Heart right ventricle (tissue), 16 donors: ENCODE results near the gene SOAT1. TPM values are rescaled to one million over a fixed set of nuclear protein-coding genes. Genes with fewer than 3 reads are reported as not detected.
A peak's percentile ranks its signal among the peaks of the same experiment; 100 is the strongest.

ENCODE experiments used
- ATAC-seq, 8 donors: fragments of 200-7000 bp; cut with Tn5 transposase; one replicate each; pipeline ENCODE4 v1.9.1; 2020; ENCODE audit warnings: mild to moderate bottlenecking in 8 of 8, moderate library complexity in 8 of 8, moderate number of reproducible peaks in 1 of 8
- DNase-seq, 2 donors: peaks; one replicate each; pipeline ENCODE4 v3.0.0-alpha.2; 2020
- H3K27ac ChIP-seq, 10 donors: fragments of 200-600 bp; sonication (generic) in 2 of 10; one replicate each; pipeline versions ENCODE4 v1.5.0 to v1.8.0; 2020 to 2022; ENCODE audit warnings: mild to moderate bottlenecking in 3 of 10
- H3K27me3 ChIP-seq, 7 donors: fragments of 200-600 bp; one replicate each; pipeline ENCODE4 v1.8.0; 2021 to 2022; ENCODE audit warnings: mild to moderate bottlenecking in 2 of 7
- H3K36me3 ChIP-seq, 9 donors: fragments of 200-600 bp; sonication (generic) in 1 of 9; one replicate each; pipeline versions ENCODE4 v1.5.0 to v1.8.0; 2020 to 2022; ENCODE audit warnings: mild to moderate bottlenecking in 2 of 9
- H3K4me1 ChIP-seq, 9 donors: fragments of 200-600 bp; sonication (generic) in 1 of 9; one replicate each; pipeline versions ENCODE4 v1.5.0 to v1.8.0; 2020 to 2022; ENCODE audit warnings: mild to moderate bottlenecking in 4 of 9
- H3K4me3 ChIP-seq, 10 donors: fragments of 200-600 bp; sonication (generic) in 2 of 10; one replicate each; pipeline versions ENCODE4 v1.5.0 to v1.8.0; 2020 to 2022; ENCODE audit warnings: mild to moderate bottlenecking in 7 of 10, moderate library complexity in 2 of 10
- H3K9me3 ChIP-seq, 11 donors: fragments of 200-600 bp in 10 of 11; sonication (generic) in 2 of 11; one replicate each; pipeline versions ENCODE4 v1.5.0 to v1.8.0; 2013 to 2022; ENCODE audit warnings: mild to moderate bottlenecking in 2 of 11, control low read depth in 1 of 11, moderate library complexity in 1 of 11
- WGBS, 2 donors: extraction: QIAGEN DNeasy Blood & Tissue Kit; methylation state at CpG; one replicate each; pipeline ENCODE4 v1.1.7; 2013; ENCODE audit warnings: inconsistent platforms in 1 of 2; 5-methylcytosine and 5-hydroxymethylcytosine counted together
- intact Hi-C, 10 donors: fragments of 100-400 bp; cut with DNase I; formaldehyde crosslinking; loops; one replicate each; pipeline versions ENCODE4 v1.11.1 to v1.14.2; 2022
- polyA plus RNA-seq, 2 donors: library from polyadenylated mRNA; stranded (reverse); fragments of 200-250 nt; gene quantifications; one replicate each; pipeline ENCODE4 v1.2.3, GENCODE V29; 2013
- total RNA-seq, 10 donors: library from RNA; stranded (reverse); fragmentation: NEBNext Ultra II Directional in 3 of 10; extraction: Animal tissue kit (Norgen Biotek cat#: 25700) in 3 of 10; gene quantifications; one replicate each; pipeline versions ENCODE4 v1.2.1 to v1.2.4, GENCODE V29; 2021 to 2023
- TF ChIP-seq, protein P1 (sequence below), 9 donors: fragments of 200-600 bp; sonication (generic) in 2 of 9; IDR thresholded peaks; one replicate each; pipeline versions ENCODE4 v1.5.0 to v1.8.0; 2021 to 2022; ENCODE audit warnings: antibody characterized with exemption in 9 of 9, mild to moderate bottlenecking in 5 of 9, moderate library complexity in 1 of 9
- donor health status: Arrhythmogenic right ventricular cardiomyopathy.
- donor health status: ischemic (EF 13 %, LVEDD 7.1; RV severe dilation, severe dysfunction).
- donor health status: healthy with polysubstance abuse.
- donor health status: DM: no; HTN: yes; CAD: no.
- donor health status: DM: no; HTN: no; CAD: no.
- donor health status: ischemic (EF 25% LVEDD 6.9; RV normal size, moderate dysfunction).
- donor health status: ischemic (EF 25% LVEDD 5.7; RV mildly dilated, moderate dysfunction).
- donor health status: healthy.
- donor health status: DM: yes; HTN: yes; CAD: no.
- donor health status: Ischemic cardiomyopathy.
- donor health status: ischemic (EF 35%, LVEDD 5.7; RV mildly dilated, moderate dysfunction).
- donor health status: nonischemic (EF 11% LVEDD 7.7; RV severe dilation, severe dysfunction).
- donor health status: DM: yes; HTN: yes; CAD: no.
- donor health status: PGD.
- donor health status: ischemic (EF 29% LVEDD 5.4; RV normal size, mild dysfunction).
- donor health status: nonischemic (EF 23%, LVEDD 6.1; RV moderate dilation, normal function).

SOAT1 gene
- total and polyA plus RNA-seq, 12 donors: 2.6 to 19.4 (median 7.1) TPM

DNA sequence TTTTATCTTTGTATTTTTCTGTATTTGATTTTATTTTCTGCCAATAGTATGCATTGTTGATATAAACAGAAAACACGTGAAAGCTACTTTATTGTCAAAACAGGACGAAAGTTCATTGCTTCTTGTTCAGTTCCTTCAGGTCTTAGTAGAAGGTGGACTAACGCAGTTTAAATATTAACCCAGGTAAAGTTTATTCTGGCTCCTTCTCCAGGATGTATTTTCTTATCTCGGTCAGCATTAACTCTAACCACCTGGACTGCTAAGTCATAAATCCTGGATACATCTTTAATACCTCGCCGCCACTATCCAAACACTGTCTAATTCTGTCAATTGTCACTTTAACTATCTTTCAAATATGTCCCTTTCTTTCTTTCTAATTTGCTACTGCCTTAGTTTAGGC is 5.7 kb upstream of the SOAT1 start:
- 94 to 97% methylated on average over 6 of the region's 6 CpGs for WGBS, 2 donors
- Histone ChIP-seq H3K4me3 (no peak overlapping the region), H3K4me1 (peaks cover 0 to 5% (median 0%) of the 10 kb centered on the region in 9 donors), H3K27me3 (no peaks in the 10 kb centered on the region), H3K36me3 (no peaks in the 10 kb centered on the region), H3K9me3 (no peaks in the 10 kb centered on the region), H3K27ac (no peak overlapping the region)
- intact Hi-C loops: no loop called here
- TF ChIP-seq, protein P1, sequence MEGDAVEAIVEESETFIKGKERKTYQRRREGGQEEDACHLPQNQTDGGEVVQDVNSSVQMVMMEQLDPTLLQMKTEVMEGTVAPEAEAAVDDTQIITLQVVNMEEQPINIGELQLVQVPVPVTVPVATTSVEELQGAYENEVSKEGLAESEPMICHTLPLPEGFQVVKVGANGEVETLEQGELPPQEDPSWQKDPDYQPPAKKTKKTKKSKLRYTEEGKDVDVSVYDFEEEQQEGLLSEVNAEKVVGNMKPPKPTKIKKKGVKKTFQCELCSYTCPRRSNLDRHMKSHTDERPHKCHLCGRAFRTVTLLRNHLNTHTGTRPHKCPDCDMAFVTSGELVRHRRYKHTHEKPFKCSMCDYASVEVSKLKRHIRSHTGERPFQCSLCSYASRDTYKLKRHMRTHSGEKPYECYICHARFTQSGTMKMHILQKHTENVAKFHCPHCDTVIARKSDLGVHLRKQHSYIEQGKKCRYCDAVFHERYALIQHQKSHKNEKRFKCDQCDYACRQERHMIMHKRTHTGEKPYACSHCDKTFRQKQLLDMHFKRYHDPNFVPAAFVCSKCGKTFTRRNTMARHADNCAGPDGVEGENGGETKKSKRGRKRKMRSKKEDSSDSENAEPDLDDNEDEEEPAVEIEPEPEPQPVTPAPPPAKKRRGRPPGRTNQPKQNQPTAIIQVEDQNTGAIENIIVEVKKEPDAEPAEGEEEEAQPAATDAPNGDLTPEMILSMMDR (IDR thresholded peaks at IDR 0.05): no peak
- no peak for DNase-seq
- no peak for ATAC-seq

- Histone ChIP-seq H3K4me1 (peaks cover 0 to 9% (median 0%) of the 10 kb centered on the region in 9 donors), H3K36me3 (no peaks in the 10 kb centered on the region), H3K4me3 (no peak overlapping the region), H3K27ac (no peak overlapping the region), H3K9me3 (no peaks in the 10 kb centered on the region), H3K27me3 (no peaks in the 10 kb centered on the region)
- TF ChIP-seq, protein P1 (IDR thresholded peaks at IDR 0.05): no peak
- WGBS, 2 donors: 67 to 70% methylated on average over 2 of the region's 2 CpGs
- ATAC-seq (no peak), DNase-seq (no peak)
- intact Hi-C loops: no loop called here
Measured at GRCh38 chr1:179288977-179289376, 4.6 kb upstream of the SOAT1 start.

DNA sequence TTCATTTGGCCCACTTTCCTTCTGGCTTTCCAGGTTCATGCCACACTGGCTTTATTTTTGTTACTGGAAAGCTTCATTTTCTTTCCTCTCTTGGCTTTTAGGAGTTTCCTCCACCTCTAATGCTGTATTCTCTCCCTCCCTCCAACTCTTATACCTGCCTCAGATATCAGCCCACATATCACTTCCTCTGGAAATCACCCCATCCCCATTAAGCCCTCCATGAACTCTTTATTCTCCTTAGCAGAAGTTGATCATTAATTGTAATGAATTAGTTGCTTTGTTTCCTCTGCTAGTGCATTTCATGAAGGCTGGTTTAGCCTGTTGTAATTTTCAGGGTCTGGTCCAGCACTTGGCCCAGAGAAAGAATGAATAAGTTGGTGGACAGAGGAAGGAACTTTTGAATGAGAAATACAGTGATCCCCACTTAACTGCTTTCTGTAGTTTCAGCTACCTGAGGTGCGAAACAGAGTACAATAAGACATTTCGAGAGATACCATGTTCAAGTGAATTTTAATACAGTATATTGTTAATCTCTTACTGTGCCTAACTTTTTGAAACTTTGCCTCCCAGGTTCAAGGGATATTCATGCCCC is 1.7 kb downstream of the SOAT1 start:
- ATAC-seq (no peak), DNase-seq (no peak)
- TF ChIP-seq, protein P1 (IDR thresholded peaks at IDR 0.05): no peak
- Histone ChIP-seq H3K27me3 (no peaks in the 10 kb centered on the region), H3K9me3 (no peaks in the 10 kb centered on the region), H3K4me3 (peak overlapping the region in 6 of 10 donors; percentile 73 to 84 (median 76)), H3K4me1 (peaks cover 0 to 62% (median 20%) of the 10 kb centered on the region in 9 donors), H3K27ac (peak overlapping the region in 4 of 10 donors; percentile 1 to 93 (median 52)), H3K36me3 (peaks cover 0 to 5% (median 0%) of the 10 kb centered on the region in 9 donors)
- WGBS, 2 donors: 95 to 97% methylated on average over 2 of the region's 2 CpGs
- intact Hi-C loops: loop anchor here in 5 of 10 donors (10.0 kb wide), 3 partner anchors 70 to 210 kb away; partner anchors contain the start of genes AXDND1 (in 3 of the 5) and TOR3A (in 1 of the 5)

- ATAC-seq (no peak), DNase-seq (no peak)
- 89 to 92% methylated on average over 4 of the region's 4 CpGs for WGBS, 2 donors
- H3K9me3 ChIP-seq: no peaks in the 10 kb centered on the region
- H3K27me3 ChIP-seq: no peaks in the 10 kb centered on the region
- H3K4me1 ChIP-seq: peaks cover 0 to 69% (median 20%) of the 10 kb centered on the region in 9 donors
- H3K4me3 ChIP-seq: no peak overlapping the region
- TF ChIP-seq, protein P1 (IDR thresholded peaks at IDR 0.05): no peak
- intact Hi-C loops: loop anchor here in 5 of 10 donors (10.0 kb wide), 3 partner anchors 68 to 212 kb away; partner anchors contain the start of genes AXDND1 (in 3 of the 5) and TOR3A (in 1 of the 5)
- H3K27ac ChIP-seq: no peak overlapping the region
- peaks cover 0 to 5% (median 0%) of the 10 kb centered on the region in 9 donors for H3K36me3 ChIP-seq
Measured at GRCh38 chr1:179296356-179297104, 2.9 kb downstream of the SOAT1 start.
